Muscle of arm (tissue), 12 donors: ENCODE results near the gene HLA-F. TPM values are rescaled to one million over a fixed set of nuclear protein-coding genes. Genes with fewer than 3 reads are reported as not detected.

ENCODE experiments used
- DNase-seq: peaks from one replicate; pipeline ENCODE4 v3.0.0-alpha.2; 2013
- polyA plus RNA-seq, 12 donors: library from polyadenylated mRNA; unstranded; fragments of 120-200 nt; gene quantifications; one replicate each; pipeline ENCODE4 v1.2.1, GENCODE V29; 2013; ENCODE audit not compliant: insufficient read length in 12 of 12

The HLA-F gene
- polyA plus RNA-seq, 12 donors = 4.0 to 15.9 (median 6.8) TPM; not detected in 1

- no peak for DNase-seq
These were observed 38.8 kb downstream of the HLA-F start for GRCh38 chr6:29762051-29762450.

DNA sequence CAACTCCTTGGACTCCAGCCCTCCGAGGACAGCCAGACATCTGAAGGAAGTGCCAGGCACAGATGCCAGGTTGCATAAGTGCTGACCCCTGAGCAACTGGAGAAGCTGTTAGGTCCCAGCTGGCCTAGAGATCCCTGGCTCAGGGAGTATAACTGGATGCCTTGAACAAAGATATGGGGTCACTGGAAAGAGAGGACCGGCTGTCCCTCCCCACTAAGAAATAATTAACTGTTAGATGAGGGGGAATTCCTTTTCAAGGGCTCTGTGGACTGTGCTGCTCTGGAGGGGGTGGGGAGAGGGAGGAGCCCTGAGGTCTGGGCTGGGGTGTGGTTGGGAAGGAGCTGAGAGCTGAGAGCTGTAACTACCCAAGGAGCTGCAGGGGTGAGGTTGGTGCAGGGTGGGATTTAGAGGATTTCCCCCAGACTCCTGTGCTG is 39.6 kb downstream of the HLA-F start:
- DNase-seq = no peak

GRCh38 chr6:29763491-29764289 is 40.5 kb downstream of the HLA-F start:
- DNase-seq = no peak

DNA sequence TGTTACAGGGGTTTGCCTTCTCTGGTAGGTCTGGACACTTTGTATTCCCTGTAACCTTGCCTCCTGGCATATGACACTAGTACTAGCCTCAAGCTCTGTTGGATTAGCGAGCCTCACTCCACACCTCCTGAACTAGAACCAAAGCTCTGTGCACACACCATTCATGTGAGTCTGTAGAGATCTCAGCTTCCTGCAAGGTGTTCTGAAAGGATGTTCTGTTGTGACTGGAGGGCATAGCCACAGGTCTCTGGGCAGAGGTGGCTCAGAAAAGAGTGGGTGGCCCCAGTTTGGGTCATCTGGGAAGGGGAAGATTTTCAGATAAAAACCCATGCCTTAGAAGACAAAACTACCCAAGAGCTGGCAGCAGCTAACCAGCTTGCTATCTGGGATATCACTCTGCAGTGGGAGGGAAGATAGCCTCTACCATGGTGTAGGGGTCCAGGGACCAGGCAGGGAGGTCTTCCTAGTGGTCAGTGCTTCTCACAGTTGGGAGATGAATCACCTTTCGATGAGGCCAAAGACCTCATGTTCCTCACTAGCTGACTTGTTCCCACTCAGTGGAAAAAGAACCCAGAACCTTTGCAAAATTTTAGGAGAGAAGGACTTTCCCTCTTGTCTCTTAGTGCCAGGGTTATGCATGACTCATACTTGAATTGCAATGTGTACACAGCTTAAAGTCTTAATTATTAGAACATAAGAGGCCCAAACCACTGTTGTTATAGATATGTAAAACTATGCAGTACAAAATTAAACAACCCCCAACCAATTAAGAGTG is 41.4 kb downstream of the HLA-F start:
- DNase-seq = no peak

DNA sequence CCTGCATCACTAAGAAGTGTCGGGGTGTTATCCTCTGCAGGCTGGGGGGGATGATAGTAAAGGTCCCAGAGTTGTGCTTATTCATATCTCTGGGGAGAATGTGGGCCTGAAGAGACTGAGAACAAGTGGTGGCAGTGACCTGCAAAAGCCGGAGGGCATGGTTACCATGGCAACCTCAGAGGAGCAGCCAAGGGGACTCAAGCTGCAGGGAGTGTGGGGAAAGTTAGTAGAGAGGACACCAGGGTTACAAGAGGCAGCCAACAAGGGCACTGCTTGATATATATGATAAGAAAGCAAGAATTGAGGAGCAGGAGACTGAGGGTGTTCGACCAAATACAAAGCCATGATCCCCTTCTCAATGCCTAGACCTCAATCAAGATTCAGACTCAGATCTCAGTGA is 46.1 kb downstream of the HLA-F start:
- DNase-seq = no peak

DNA sequence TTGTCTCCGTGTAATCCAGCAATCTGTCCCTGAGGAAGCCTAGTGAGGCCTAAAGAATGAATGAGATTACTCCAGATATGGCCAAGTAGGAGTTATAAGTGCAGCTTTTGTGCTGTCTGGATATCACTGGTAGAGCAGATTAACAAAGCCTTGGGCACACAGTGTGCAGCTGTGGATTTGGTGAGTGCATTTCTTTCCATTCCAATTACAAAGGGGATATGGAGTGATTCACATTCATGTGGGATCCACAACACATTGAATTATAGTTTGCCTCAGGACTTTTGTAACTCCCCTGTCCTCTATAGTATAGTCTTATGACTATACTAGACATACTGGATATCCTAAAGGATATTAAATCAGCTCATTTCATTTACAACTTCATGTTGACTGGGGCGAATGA is 47.1 kb downstream of the HLA-F start:
- DNase-seq = no peak

- DNase-seq = no peak
These were observed 53.5 kb downstream of the HLA-F start for GRCh38 chr6:29776684-29777083.

Other genes with a start within 250 kb of the HLA-F start
- not detected for gene MAS1L, start 235.5 kb upstream of the HLA-F start, polyA plus RNA-seq
- gene UBD, start 163.7 kb upstream of the HLA-F start, polyA plus RNA-seq = 10 to 100 TPM in 1 of 12 donors, 1 to 10 TPM in 2, under 1 TPM in 2, not detected in 7; 0.14 to 13.8 (median 2.1) TPM
- under 1 TPM in 8 of 12 donors, not detected in 4; 0.08 to 0.53 (median 0.16) TPM for gene OR2H2, start 138.3 kb upstream of the HLA-F start, polyA plus RNA-seq
- gene GABBR1, start 90.3 kb upstream of the HLA-F start, polyA plus RNA-seq = 10 to 100 TPM in 11 of 12 donors, not detected in 1; 25.4 to 85.6 (median 28.3) TPM
- gene MOG, start 66.3 kb upstream of the HLA-F start, polyA plus RNA-seq = under 1 TPM in 2 of 12 donors, not detected in 10; 0.27 to 0.34 TPM
- gene ZFP57, start 42.3 kb upstream of the HLA-F start, polyA plus RNA-seq = 1 to 10 TPM in 1 of 12 donors, under 1 TPM in 2, not detected in 9; 0.14 to 3.9 (median 0.17) TPM
- gene HLA-G, start 104.4 kb downstream of the HLA-F start, polyA plus RNA-seq = 10 to 100 TPM in 1 of 12 donors, 1 to 10 TPM in 8, under 1 TPM in 1, not detected in 2; 0.63 to 10.2 (median 5.4) TPM
- 100 to 1,000 TPM in 6 of 12 donors, 10 to 100 TPM in 5, not detected in 1; 45.1 to 155 (median 101) TPM for gene HLA-A, start 219.1 kb downstream of the HLA-F start, polyA plus RNA-seq